Lower lobe of right lung (tissue), 2 donors: ENCODE data around the gene KRTCAP2. TPM values are rescaled to one million over a fixed set of nuclear protein-coding genes. Genes with fewer than 3 reads are reported as not detected.
A peak's percentile ranks its signal among the peaks of the same experiment; 100 is the strongest.

Experiments
- ATAC-seq, 2 donors: fragments of 200-7000 bp; cut with Tn5 transposase; one replicate each; pipeline ENCODE4 v1.9.1; 2020 to 2022; ENCODE audit warnings: mild to moderate bottlenecking in 2 of 2, moderate library complexity in 2 of 2
- DNase-seq: peaks from one replicate; pipeline ENCODE4 v3.0.0-alpha.2; 2020
- H3K27ac ChIP-seq: fragments of 200-600 bp; one replicate; pipeline ENCODE4 v1.8.0; 2022
- H3K27me3 ChIP-seq: fragments of 200-600 bp; one replicate; pipeline ENCODE4 v1.8.0; 2022; ENCODE audit warnings: low read depth
- H3K36me3 ChIP-seq: fragments of 200-600 bp; one replicate; pipeline ENCODE4 v1.8.0; 2022; ENCODE audit warnings: mild to moderate bottlenecking
- H3K4me1 ChIP-seq: fragments of 200-600 bp; one replicate; pipeline ENCODE4 v1.8.0; 2022
- H3K4me3 ChIP-seq: fragments of 200-600 bp; one replicate; pipeline ENCODE4 v1.8.0; 2022; ENCODE audit warnings: mild to moderate bottlenecking
- H3K9me3 ChIP-seq: fragments of 200-600 bp; one replicate; pipeline ENCODE4 v1.8.0; 2022
- CTCF ChIP-seq: fragments of 200-600 bp; IDR thresholded peaks from one replicate; pipeline ENCODE4 v1.8.0; 2022; ENCODE audit warnings: antibody characterized with exemption, mild to moderate bottlenecking
- intact Hi-C: fragments of 100-400 bp; cut with DNase I; formaldehyde crosslinking; loops from one replicate; pipeline ENCODE4 v1.11.0; 2022
- total RNA-seq: library from RNA; stranded (reverse); fragmentation: NEBNext Ultra II Directional; extraction: Animal tissue kit (Norgen Biotek cat#: 25700); gene quantifications from one replicate; pipeline ENCODE4 v1.2.1, GENCODE V29; 2021
- donor health status: DM: no; HTN: yes; CAD: no; lungs with severe emphysema.

KRTCAP2 gene
- total RNA-seq, 1 donor from 2014 or later = 173 TPM

- Histone ChIP-seq H3K4me3 (peak within 1 kb of the TSS; percentile 90), H3K27ac (peak within 1 kb of the TSS; percentile 85), H3K9me3 (no peaks in the 10 kb centered on the region), H3K27me3 (no peaks in the 10 kb centered on the region), H3K4me1 (peaks cover 34% of the 10 kb centered on the region), H3K36me3 (no peaks in the 10 kb centered on the region)
- peak; percentile 95 for DNase-seq
- intact Hi-C loops = no loop called here
- ATAC-seq = peak; percentile 81 to 83
- no peak for TF ChIP-seq CTCF
These were observed 33.0 kb downstream of the KRTCAP2 start, which contains the start of gene DPM3 for GRCh38 chr1:155139895-155140629. DPM3 (minus strand) TSS chr1:155140531; CDS start chr1:155140240, 291 bp downstream.

- H3K4me3 ChIP-seq = peak overlapping the region; percentile 64
- H3K9me3 ChIP-seq = no peaks in the 10 kb centered on the region
- intact Hi-C loops = no loop called here
- H3K4me1 ChIP-seq = peaks cover 60% of the 10 kb centered on the region
- peak overlapping the region; percentile 91 for H3K27ac ChIP-seq
- TF ChIP-seq CTCF = no peak
- no peaks in the 10 kb centered on the region for H3K27me3 ChIP-seq
- ATAC-seq = no peak
- no peak for DNase-seq
- H3K36me3 ChIP-seq = peaks cover 25% of the 10 kb centered on the region
These were observed 35.8 kb downstream of the KRTCAP2 start for GRCh38 chr1:155137154-155137949.

- no peak for TF ChIP-seq CTCF
- H3K4me3 ChIP-seq = peak overlapping the region; percentile 64
- intact Hi-C loops = no loop called here
- peaks cover 31% of the 10 kb centered on the region for H3K36me3 ChIP-seq
- no peaks in the 10 kb centered on the region for H3K9me3 ChIP-seq
- DNase-seq (no peak), ATAC-seq (no peak)
- H3K27ac ChIP-seq = peak overlapping the region; percentile 91
- H3K4me1 ChIP-seq = peaks cover 65% of the 10 kb centered on the region
- no peaks in the 10 kb centered on the region for H3K27me3 ChIP-seq
These were observed 36.4 kb downstream of the KRTCAP2 start for GRCh38 chr1:155136748-155137147.

- DNase-seq (peak; percentile 97), ATAC-seq (peak; percentile 92 to 95)
- peak; percentile 46 for TF ChIP-seq CTCF
- Histone ChIP-seq H3K4me3 (peak within 1 kb of the TSS; percentile 64), H3K9me3 (no peaks in the 10 kb centered on the region), H3K27me3 (no peaks in the 10 kb centered on the region), H3K27ac (peak within 1 kb of the TSS; percentile 91), H3K36me3 (peaks cover 43% of the 10 kb centered on the region), H3K4me1 (peaks cover 75% of the 10 kb centered on the region)
- intact Hi-C loops = no loop called here
These were observed 37.6 kb downstream of the KRTCAP2 start, which contains the start of gene SLC50A1 for GRCh38 chr1:155135415-155136028. SLC50A1 (plus strand) TSS chr1:155135852; CDS start chr1:155135912, 60 bp downstream.

- Histone ChIP-seq H3K27ac (peak overlapping the region; percentile 91), H3K9me3 (no peaks in the 10 kb centered on the region), H3K27me3 (no peaks in the 10 kb centered on the region), H3K4me1 (peaks cover 73% of the 10 kb centered on the region), H3K4me3 (peak overlapping the region; percentile 64), H3K36me3 (peaks cover 45% of the 10 kb centered on the region)
- TF ChIP-seq CTCF = no peak
- intact Hi-C loops = no loop called here
- ATAC-seq (peak; percentile 86 to 88), DNase-seq (peak; percentile 93)
These were observed 38.2 kb downstream of the KRTCAP2 start for GRCh38 chr1:155134880-155135414.
